ENCODE results near the gene DOK5.

DNA sequence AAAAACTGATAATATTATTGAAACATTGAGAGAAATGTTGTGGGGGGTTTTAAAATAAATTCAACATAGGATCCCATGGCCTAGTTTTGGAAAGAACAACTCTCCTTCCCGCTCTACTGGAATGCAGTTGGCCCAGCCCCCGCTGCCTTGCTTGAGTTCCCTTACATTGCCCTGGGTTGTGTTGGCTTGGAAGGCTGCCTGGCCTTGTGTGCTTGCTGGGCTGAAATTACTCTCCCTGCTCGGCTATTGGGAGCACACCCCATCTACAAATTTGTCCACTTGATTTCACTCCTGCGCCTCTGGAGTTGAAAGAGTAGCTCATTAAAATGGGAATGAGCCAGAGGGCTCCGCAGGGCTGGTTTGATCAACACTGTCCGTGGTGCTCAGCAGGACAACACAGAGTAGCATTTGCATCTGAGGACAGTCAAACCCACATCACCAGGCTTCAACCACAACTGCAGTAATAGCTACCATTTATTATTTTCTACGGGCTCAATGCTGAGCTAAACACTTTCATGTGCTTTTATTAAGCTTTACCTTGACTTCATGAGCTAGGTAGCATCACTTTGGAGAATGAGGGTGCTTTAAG is 35.2 kb downstream of the DOK5 start:
- no peak for TF ChIP-seq GATA2 (IDR thresholded peaks at IDR 0.05; ENCODE audit: insufficient read depth, insufficient read length, low read depth, low read length)
- TF ChIP-seq JUN (IDR thresholded peaks at IDR 0.05; ENCODE audit: borderline replicate concordance, insufficient read depth, insufficient read length, low read depth) = no peak
- TF ChIP-seq, protein P1, sequence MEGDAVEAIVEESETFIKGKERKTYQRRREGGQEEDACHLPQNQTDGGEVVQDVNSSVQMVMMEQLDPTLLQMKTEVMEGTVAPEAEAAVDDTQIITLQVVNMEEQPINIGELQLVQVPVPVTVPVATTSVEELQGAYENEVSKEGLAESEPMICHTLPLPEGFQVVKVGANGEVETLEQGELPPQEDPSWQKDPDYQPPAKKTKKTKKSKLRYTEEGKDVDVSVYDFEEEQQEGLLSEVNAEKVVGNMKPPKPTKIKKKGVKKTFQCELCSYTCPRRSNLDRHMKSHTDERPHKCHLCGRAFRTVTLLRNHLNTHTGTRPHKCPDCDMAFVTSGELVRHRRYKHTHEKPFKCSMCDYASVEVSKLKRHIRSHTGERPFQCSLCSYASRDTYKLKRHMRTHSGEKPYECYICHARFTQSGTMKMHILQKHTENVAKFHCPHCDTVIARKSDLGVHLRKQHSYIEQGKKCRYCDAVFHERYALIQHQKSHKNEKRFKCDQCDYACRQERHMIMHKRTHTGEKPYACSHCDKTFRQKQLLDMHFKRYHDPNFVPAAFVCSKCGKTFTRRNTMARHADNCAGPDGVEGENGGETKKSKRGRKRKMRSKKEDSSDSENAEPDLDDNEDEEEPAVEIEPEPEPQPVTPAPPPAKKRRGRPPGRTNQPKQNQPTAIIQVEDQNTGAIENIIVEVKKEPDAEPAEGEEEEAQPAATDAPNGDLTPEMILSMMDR (IDR thresholded peaks at IDR 0.05; ENCODE audit: extremely low read depth in 1 of 2, insufficient read depth in 1 of 2, low read depth in 1 of 2, low read length in 2 of 2) = no peak
- TF ChIP-seq EZH2 (IDR thresholded peaks at IDR 0.05; ENCODE audit: borderline replicate concordance, low read depth, low read length, severe bottlenecking) = no peak
- TF ChIP-seq POLR2AphosphoS5 (IDR thresholded peaks at IDR 0.05; ENCODE audit: insufficient read depth, low read depth, low read length) = no peak
- no peak for TF ChIP-seq POLR2A (IDR thresholded peaks at IDR 0.05; ENCODE audit: low read depth, low read length)
- TF ChIP-seq, protein P2, sequence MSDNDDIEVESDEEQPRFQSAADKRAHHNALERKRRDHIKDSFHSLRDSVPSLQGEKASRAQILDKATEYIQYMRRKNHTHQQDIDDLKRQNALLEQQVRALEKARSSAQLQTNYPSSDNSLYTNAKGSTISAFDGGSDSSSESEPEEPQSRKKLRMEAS (IDR thresholded peaks at IDR 0.05; ENCODE audit: insufficient read depth, insufficient read length) = no peak
- no peak for TF ChIP-seq MYC (IDR thresholded peaks at IDR 0.05; ENCODE audit: low read depth, low read length)
- TF ChIP-seq FOS (IDR thresholded peaks at IDR 0.05; ENCODE audit: borderline replicate concordance, insufficient read depth, low read length) = no peak
